ENCODE measurements around the gene LENEP.

LENEP gene

GRCh38 chr1:154956544-154956941 lies 36.8 kb upstream of the LENEP start:
- peak overlapping the region; percentile 67 for H3K4me3 ChIP-seq (ENCODE audit: low read depth, low read length)
- no peak for TF ChIP-seq CTCF (IDR thresholded peaks at IDR 0.05; ENCODE audit: low read depth, low read length)

- TF ChIP-seq CTCF (IDR thresholded peaks at IDR 0.05; ENCODE audit: low read depth, low read length), result no peak
- H3K4me3 ChIP-seq (ENCODE audit: low read depth, low read length), result no peak overlapping the region
Measured at GRCh38 chr1:154957091-154957657, 36.2 kb upstream of the LENEP start.

GRCh38 chr1:154958036-154958435 lies 35.4 kb upstream of the LENEP start:
- no peak for TF ChIP-seq CTCF (IDR thresholded peaks at IDR 0.05; ENCODE audit: low read depth, low read length)
- H3K4me3 ChIP-seq (ENCODE audit: low read depth, low read length), result no peak overlapping the region

- no peak overlapping the region for H3K4me3 ChIP-seq (ENCODE audit: low read depth, low read length)
- no peak for TF ChIP-seq CTCF (IDR thresholded peaks at IDR 0.05; ENCODE audit: low read depth, low read length)
Measured at GRCh38 chr1:154958681-154959425, 34.5 kb upstream of the LENEP start.

GRCh38 chr1:154959426-154959780 lies 34.0 kb upstream of the LENEP start:
- no peak overlapping the region for H3K4me3 ChIP-seq (ENCODE audit: low read depth, low read length)
- TF ChIP-seq CTCF (IDR thresholded peaks at IDR 0.05; ENCODE audit: low read depth, low read length), result no peak

GRCh38 chr1:154960446-154961136 lies 32.8 kb upstream of the LENEP start:
- peak overlapping the region; percentile 75 for H3K4me3 ChIP-seq (ENCODE audit: low read depth, low read length)
- no peak for TF ChIP-seq CTCF (IDR thresholded peaks at IDR 0.05; ENCODE audit: low read depth, low read length)

Data from WI38 (cell line).